Adrenal gland (tissue), 12 donors: ENCODE measurements around the gene STARD3NL. TPM values are rescaled to one million over a fixed set of nuclear protein-coding genes. Genes with fewer than 3 reads are reported as not detected.
"Not testable (repeated sequence)": the region's sequence is repeated elsewhere in the genome, so short reads cannot be mapped to it uniquely, and the experiment has no call there.

Experiments used
- DNase-seq, 7 donors: peaks; one replicate each; pipeline ENCODE4 v3.0.0-alpha.2; 2019 to 2020
- H3K27ac ChIP-seq, 5 donors: fragments of 200-600 bp; sonication (generic) in 4 of 5; 1 replicate in 3 of 5; 2 replicates in 2 of 5; pipeline versions ENCODE4 v1.5.1 to v1.8.0; 2016 to 2020; ENCODE audit warnings: mild to moderate bottlenecking in 1 of 5
- H3K27me3 ChIP-seq: fragments of 200-600 bp; 2 replicates; pipeline ENCODE4 v1.8.0; 2021
- H3K36me3 ChIP-seq, 2 donors: fragments of 200-600 bp; replicated peaks in 1 of 2; 1 replicate in 1 of 2; 2 replicates in 1 of 2; pipeline versions ENCODE4 v1.5.1 to v1.8.0; 2018 to 2022
- H3K4me1 ChIP-seq, 2 donors: fragments of 200-600 bp; replicated peaks in 1 of 2; 1 replicate in 1 of 2; 2 replicates in 1 of 2; pipeline versions ENCODE4 v1.5.1 to v1.8.0; 2018 to 2021
- H3K4me3 ChIP-seq, 4 donors: fragments of 200-600 bp; sonication (generic) in 3 of 4; one replicate each; pipeline ENCODE4 v1.5.1; 2016 to 2018
- H3K9me3 ChIP-seq, 3 donors: fragments of 200-600 bp; sonication (generic) in 1 of 3; replicated peaks in 1 of 3; 1 replicate in 2 of 3; 2 replicates in 1 of 3; pipeline versions ENCODE4 v1.5.1 to v1.8.0; 2016 to 2021
- POLR2A ChIP-seq, 2 donors: fragments of 450-650 bp; IDR thresholded peaks; one replicate each; pipeline ENCODE4 v1.6.1; 2017; ENCODE audit warnings: antibody characterized with exemption in 2 of 2, mild to moderate bottlenecking in 2 of 2, moderate library complexity in 1 of 2
- WGBS, 4 donors: extraction: QIAGEN DNeasy Blood & Tissue Kit in 2 of 4; methylation state at CpG; one replicate each; pipeline versions ENCODE4 v1.1.5 to v1.1.7; 2013 to 2017; 5-methylcytosine and 5-hydroxymethylcytosine counted together
- intact Hi-C, 2 donors: fragments of 100-400 bp; cut with DNase I; formaldehyde crosslinking; loops; one replicate each; pipeline versions ENCODE4 v1.14.1 to v1.15.0; 2022 to 2023
- polyA plus RNA-seq, 3 donors: library from polyadenylated mRNA; stranded (reverse); fragments of 200-250 nt in 2 of 3; fragments of 350-450 nt in 1 of 3; fragmentation: Illumina TruSeq in 1 of 3; extraction: RNeasy Lipid Tissue Mini Kit (QIAGEN cat#74804) in 1 of 3; gene quantifications; one replicate each; pipeline ENCODE4 v1.2.3, GENCODE V29; 2013 to 2014
- total RNA-seq, 9 donors: library from RNA; depleted of rRNA in 4 of 9; stranded (reverse); fragments of >200 nt in 4 of 9; fragments of 120-200 nt in 1 of 9; fragmentation: NEBNext Ultra II Directional in 1 of 9; extraction: Animal tissue kit (Norgen Biotek cat#: 25700) in 1 of 9; gene quantifications; one replicate each; pipeline versions ENCODE4 v1.1.0 to v1.2.4, GENCODE V29; 2013 to 2023
- TF ChIP-seq, protein P1 (sequence below), 6 experiments: fragments of 450-650 bp in 4 of 6; fragments of 200-600 bp in 2 of 6; sonication (generic) in 1 of 6; IDR thresholded peaks; 1 replicate in 5 of 6; 2 replicates in 1 of 6; pipeline versions ENCODE4 v1.5.1 to v1.8.0; 2016 to 2021; ENCODE audit warnings: antibody characterized with exemption in 6 of 6, mild to moderate bottlenecking in 2 of 6, moderate library complexity in 1 of 6
- donor health status: healthy with polysubstance abuse.
- donor health status: Bipolar disorder and iron deficiency.
- donor health status: DM: yes; HTN: yes; CAD: no.
- donor health status: DM: no; HTN: no; CAD: no.
- donor health status: DM: no; HTN: no; CAD: no.
- donor health status: DM: yes; HTN: yes; CAD: no.

Gene STARD3NL
- total and polyA plus RNA-seq, 12 donors = 13.9 to 61.6 (median 27.6) TPM

DNA sequence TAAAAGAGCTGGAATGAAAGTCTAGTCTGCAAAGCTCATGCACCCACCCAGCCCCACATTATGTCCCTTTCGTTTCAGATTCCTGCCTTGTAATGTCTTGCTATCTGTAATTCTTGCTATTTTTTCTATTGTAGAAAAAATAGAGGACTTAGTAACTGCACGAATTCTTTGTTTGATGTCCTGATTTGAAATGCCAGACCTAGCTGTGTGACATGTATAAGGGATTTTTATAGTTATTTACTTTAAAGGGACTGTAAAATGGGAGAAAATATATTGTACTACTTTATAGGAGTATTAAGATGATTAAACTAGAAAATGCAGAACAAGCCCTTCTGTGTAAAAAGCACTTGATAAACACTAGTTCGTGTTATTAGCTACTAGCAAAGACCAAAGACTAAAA lies 63.0 kb downstream of the STARD3NL start:
- no peaks in the 10 kb centered on the region for H3K36me3 ChIP-seq
- 69 to 80% (median 71%) methylated on average over 3 of the region's 3 CpGs for WGBS, 4 donors
- H3K9me3 ChIP-seq = no peaks in the 10 kb centered on the region
- no peaks in the 10 kb centered on the region for H3K27me3 ChIP-seq
- H3K4me3 ChIP-seq = no peak overlapping the region
- TF ChIP-seq, protein P1, sequence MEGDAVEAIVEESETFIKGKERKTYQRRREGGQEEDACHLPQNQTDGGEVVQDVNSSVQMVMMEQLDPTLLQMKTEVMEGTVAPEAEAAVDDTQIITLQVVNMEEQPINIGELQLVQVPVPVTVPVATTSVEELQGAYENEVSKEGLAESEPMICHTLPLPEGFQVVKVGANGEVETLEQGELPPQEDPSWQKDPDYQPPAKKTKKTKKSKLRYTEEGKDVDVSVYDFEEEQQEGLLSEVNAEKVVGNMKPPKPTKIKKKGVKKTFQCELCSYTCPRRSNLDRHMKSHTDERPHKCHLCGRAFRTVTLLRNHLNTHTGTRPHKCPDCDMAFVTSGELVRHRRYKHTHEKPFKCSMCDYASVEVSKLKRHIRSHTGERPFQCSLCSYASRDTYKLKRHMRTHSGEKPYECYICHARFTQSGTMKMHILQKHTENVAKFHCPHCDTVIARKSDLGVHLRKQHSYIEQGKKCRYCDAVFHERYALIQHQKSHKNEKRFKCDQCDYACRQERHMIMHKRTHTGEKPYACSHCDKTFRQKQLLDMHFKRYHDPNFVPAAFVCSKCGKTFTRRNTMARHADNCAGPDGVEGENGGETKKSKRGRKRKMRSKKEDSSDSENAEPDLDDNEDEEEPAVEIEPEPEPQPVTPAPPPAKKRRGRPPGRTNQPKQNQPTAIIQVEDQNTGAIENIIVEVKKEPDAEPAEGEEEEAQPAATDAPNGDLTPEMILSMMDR (IDR thresholded peaks at IDR 0.05) = no peak
- no peak for TF ChIP-seq POLR2A (IDR thresholded peaks at IDR 0.05)
- H3K4me1 ChIP-seq = no peaks in the 10 kb centered on the region
- intact Hi-C loops = no loop called here
- H3K27ac ChIP-seq = no peak overlapping the region
- no peak for DNase-seq

DNA sequence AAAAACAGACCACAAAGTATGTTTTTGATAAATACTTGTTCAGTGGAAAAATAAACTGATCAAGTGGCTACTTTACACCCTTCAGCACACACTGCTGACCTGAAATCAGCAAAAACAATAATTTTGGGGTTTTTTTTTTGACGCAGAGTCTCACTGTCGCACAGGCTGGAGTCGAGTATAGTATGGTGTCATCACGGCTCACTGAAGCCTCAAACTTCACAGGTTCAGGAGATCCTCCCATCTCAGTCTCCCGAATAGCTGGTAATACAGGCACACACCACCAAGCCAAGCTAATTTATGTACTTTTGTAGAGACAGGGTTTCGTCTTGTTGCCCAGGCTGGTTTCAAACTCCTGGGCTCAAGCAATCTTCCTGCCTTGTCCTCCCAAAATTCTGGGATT lies 64.8 kb downstream of the STARD3NL start:
- H3K4me3 ChIP-seq = no peak overlapping the region
- no peak for DNase-seq
- H3K36me3 ChIP-seq = no peaks in the 10 kb centered on the region
- TF ChIP-seq, protein P1 (IDR thresholded peaks at IDR 0.05) = no peak
- TF ChIP-seq POLR2A (IDR thresholded peaks at IDR 0.05) = no peak
- intact Hi-C loops = no loop called here
- no peaks in the 10 kb centered on the region for H3K27me3 ChIP-seq
- H3K27ac ChIP-seq = no peak overlapping the region
- H3K4me1 ChIP-seq = no peaks in the 10 kb centered on the region
- no peaks in the 10 kb centered on the region for H3K9me3 ChIP-seq
- WGBS, 4 donors = 76 to 86% (median 84%) methylated on average over 6 of the region's 6 CpGs

DNA sequence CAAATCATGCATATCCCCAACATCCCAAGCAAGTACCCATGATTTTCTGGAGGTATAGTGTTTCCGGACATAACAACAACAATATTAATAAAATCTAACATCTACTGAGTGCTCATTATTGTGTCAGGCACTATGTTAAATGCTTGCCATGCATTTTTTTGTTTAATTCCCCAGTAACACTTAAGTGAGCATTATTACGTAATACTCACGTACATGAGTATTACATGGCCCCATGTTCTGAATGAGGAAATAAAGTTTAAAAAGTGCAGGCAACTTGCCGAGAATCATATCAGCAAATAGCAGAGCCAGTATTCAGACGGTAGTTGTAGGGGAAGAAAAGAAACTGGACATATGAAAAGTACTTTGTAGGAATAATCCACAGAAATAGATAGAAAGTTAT lies 65.3 kb downstream of the STARD3NL start:
- H3K27me3 ChIP-seq, H3K27ac ChIP-seq, H3K4me3 ChIP-seq, H3K9me3 ChIP-seq, H3K36me3 ChIP-seq, DNase-seq, H3K4me1 ChIP-seq, intact Hi-C loops: not testable (repeated sequence)
- 57 to 65% (median 64%) methylated on average over 5 of the region's 5 CpGs for WGBS, 4 donors

DNA sequence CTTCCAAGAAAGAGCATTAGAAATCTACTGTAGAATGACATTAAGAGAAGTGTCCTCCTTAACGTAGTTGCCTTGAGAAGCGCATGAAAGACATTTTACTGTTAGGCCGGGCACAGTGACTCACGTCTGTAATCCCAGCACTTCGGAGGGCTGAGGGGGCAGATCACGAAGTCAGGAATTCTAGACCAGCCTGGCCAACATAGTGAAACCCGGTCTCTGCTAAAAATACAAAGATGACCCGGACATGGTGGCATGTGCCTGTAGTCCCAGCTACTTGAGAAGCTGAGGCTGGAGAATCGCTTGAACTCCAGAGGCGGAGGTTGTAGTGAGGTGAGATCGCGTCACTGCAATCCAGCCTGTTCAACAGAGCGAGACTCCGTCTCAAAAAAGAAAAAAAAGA lies 66.5 kb downstream of the STARD3NL start:
- no peak for DNase-seq
- intact Hi-C loops = no loop called here
- Histone ChIP-seq H3K36me3 (no peaks in the 10 kb centered on the region), H3K27me3 (no peaks in the 10 kb centered on the region), H3K4me3 (no peak overlapping the region), H3K27ac (no peak overlapping the region), H3K9me3 (no peaks in the 10 kb centered on the region), H3K4me1 (no peaks in the 10 kb centered on the region)
- WGBS, 4 donors = 80 to 88% (median 84%) methylated on average over 14 of the region's 14 CpGs
- TF ChIP-seq, protein P1 (IDR thresholded peaks at IDR 0.05) = no peak
- TF ChIP-seq POLR2A (IDR thresholded peaks at IDR 0.05) = no peak

DNA sequence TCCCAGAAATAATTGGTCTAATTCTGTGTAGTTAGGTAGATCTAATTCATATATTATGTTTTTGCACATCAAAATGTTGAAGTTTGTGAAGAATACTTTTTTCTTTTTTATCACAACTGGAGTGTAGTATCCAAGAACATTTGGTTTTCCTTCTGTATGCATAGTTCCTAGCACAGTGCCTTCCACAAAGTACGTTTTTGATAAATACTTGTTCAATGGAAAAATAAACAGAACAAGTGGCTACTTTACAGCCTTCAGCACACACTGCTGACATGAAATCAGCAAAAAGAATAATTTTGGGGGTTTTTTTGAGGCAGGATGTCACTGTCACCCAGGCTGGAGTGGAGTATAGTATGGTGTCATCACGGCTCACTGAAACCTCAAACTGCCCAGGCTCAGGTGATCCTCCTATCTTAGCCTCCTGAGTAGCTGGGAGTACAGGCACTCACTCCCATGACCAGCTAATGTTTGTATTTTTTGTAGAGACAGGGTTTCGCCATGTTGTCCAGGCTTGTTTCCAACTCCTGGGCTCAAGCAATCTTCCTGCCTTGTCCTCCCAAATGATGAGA lies 67.4 kb downstream of the STARD3NL start:
- DNase-seq = no peak
- intact Hi-C loops = no loop called here
- TF ChIP-seq, protein P1 (IDR thresholded peaks at IDR 0.05) = no peak
- no peak for TF ChIP-seq POLR2A (IDR thresholded peaks at IDR 0.05)
- no peaks in the 10 kb centered on the region for H3K27me3 ChIP-seq
- H3K4me3 ChIP-seq = no peak overlapping the region
- no peaks in the 10 kb centered on the region for H3K36me3 ChIP-seq
- H3K4me1 ChIP-seq = no peaks in the 10 kb centered on the region
- no peak overlapping the region for H3K27ac ChIP-seq
- H3K9me3 ChIP-seq = no peaks in the 10 kb centered on the region
- WGBS, 4 donors = 67 to 86% (median 72%) methylated on average over 3 of the region's 3 CpGs
